KOPT-K1 (cell line): ENCODE data around the gene AQP6.
A peak's percentile ranks its signal among the peaks of the same experiment; 100 is the strongest.

ENCODE experiments used
- H3K27ac ChIP-seq: fragments of 200-600 bp; sonication (generic); 2 replicates; pipeline ENCODE4 v1.5.1; 2016; ENCODE audit warnings: antibody characterized with exemption, mild to moderate bottlenecking, low read depth, low read length; ENCODE audit not compliant: poor library complexity, severe bottlenecking
- H3K36me3 ChIP-seq: fragments of 200-600 bp; sonication (generic); 2 replicates; pipeline ENCODE4 v1.5.1; 2017; ENCODE audit warnings: antibody characterized with exemption, mild to moderate bottlenecking, low read length, moderate library complexity; ENCODE audit not compliant: insufficient read depth
- H3K9me3 ChIP-seq: fragments of 200-600 bp; sonication (generic); 2 replicates; pipeline ENCODE4 v1.5.1; 2017; ENCODE audit warnings: antibody characterized with exemption, low read length, mild to moderate bottlenecking; ENCODE audit not compliant: insufficient read depth, poor library complexity, severe bottlenecking

The AQP6 gene

DNA sequence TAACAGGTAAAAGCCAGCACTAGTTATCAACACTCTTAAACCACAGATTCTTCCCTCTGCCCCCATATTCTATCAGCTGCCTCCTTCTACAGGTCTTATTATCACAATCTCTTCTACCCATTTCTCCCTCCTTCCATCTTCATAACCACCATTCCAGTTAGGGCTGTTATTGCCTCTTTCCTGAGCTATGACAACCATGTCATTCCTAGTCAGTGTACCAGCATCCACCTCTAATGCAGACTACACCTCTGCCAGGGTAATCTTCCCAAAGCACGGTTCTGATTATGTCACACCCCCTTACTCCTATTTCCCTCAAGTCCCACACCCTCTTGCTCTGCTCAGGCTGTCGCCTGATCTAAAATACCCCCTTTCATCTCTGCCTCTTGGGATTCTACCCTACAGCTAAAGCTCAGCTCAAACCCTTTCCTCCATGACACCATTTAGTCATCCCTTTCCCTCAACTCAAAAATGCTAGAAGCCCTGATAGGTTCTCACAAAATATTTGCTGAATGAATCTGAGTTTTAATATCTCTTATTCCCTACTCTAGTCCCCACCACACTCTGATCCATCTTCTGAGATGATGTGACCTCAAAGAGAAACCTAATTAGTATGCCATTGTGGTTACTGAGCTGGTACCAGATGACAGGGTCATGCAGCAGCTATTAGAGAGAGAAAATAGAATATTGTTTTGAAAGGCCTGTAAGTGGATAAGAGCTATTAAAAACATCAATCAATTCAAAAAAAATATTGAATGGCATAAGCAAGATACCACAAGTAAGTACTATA, 40.8 kb downstream of the AQP6 start:
- peaks cover 93% of the 10 kb centered on the region for H3K36me3 ChIP-seq
- no peaks in the 10 kb centered on the region for H3K9me3 ChIP-seq
- H3K27ac ChIP-seq: no peak overlapping the region

DNA sequence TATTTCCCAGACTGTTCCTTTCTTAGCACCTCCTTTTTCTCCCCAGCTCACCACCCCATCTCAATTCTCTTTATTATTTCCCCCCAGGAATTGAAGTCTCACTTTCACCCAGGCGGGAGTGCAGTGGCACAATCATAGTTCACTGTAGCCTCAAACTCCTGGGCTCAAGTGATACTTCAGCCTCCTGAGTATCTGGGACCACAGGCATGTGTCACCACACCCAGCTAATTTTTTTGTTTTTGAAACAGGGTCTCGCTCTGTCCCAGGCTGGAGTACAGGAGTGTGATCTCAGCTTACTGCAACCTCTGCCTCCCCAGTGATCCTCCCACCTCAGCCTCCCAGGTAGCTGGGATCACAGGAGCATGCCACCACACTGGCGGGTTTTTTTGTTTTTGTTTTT, 41.6 kb downstream of the AQP6 start:
- Histone ChIP-seq H3K27ac (no peak overlapping the region), H3K36me3 (peaks cover 93% of the 10 kb centered on the region), H3K9me3 (no peaks in the 10 kb centered on the region)

DNA sequence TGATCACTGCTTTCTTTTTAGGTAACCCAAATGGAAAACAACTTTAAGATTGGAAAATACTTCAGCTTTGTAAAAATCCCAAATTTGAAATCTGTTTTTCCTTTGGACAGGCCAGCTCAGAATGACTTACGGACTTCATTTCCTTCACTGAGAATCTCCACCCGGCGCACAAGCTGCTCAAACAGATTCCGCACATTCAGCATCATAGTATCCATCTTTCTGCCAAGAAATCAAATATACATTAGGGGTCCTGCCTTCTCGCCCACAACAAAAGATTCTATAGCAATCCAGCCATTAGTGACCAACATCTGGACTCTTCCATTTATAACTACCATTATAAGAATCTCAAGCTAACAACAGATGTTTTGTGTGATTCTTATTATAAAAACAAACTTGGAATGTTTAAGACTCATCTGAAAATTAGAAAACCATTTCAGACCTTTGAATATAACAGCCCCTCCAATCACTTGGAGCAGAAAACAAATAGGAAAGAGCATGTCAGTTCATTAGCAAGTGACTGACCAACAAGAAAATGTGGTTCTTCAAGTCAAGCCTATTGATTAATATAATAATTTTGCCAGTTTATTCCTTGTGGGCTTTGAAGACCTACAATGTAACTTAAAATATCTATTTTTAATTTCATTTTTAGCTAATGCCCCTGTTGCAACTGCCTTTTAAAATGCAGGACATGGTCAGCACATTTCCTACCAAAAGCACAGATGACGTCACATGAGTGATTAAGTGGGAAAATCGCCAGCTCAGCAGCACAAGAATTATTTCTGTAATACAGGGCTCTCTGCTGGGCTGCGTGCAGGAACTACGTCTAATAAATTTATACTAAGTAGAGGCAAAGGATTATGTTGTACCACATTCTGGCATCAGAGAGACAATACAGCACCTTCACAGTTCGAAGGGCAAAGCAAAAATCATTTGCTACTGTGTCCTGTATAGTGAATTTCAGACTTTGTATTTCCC, 44.0 kb downstream of the AQP6 start:
- Histone ChIP-seq H3K36me3 (peaks cover 85% of the 10 kb centered on the region), H3K9me3 (no peaks in the 10 kb centered on the region), H3K27ac (no peak overlapping the region)

DNA sequence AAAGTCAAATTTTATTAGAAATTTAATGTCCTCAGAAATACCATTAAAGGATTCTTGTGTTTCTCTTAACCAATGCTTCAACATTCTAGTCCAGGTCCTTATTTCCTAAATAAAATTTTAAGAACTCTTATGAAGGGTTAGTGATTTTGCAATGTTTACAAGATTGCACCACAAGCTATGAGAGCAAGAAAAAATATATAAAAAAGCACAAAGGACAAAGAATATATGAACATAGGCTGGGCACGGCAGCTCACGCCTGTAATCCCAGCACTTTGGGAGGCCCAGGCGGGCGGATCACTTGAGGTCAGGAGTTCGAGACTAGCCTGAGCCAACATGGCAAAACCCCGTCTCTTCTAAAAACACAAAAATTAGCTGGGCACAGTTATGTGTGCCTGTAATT, 44.9 kb downstream of the AQP6 start:
- no peaks in the 10 kb centered on the region for H3K9me3 ChIP-seq
- H3K36me3 ChIP-seq: peaks cover 87% of the 10 kb centered on the region
- no peak overlapping the region for H3K27ac ChIP-seq

DNA sequence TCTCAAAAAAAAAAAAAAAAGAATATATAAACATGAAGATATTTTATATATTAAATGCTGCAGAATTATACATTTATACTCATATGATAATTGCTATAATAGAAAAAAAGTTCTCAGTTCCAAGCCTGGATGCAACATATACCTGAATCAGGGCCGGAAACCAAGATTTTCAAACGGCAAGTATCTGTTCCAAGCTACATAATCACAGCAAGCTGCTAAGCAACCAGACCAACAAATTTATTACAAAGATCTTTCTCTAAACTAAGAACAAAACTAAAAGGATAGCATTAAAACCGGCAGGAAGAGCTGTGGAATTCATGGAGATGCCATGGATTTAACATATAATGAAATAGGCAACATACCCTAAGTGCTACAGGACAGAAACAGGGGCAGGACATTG, 45.4 kb downstream of the AQP6 start:
- Histone ChIP-seq H3K36me3 (peaks cover 87% of the 10 kb centered on the region), H3K27ac (no peak overlapping the region), H3K9me3 (no peaks in the 10 kb centered on the region)

DNA sequence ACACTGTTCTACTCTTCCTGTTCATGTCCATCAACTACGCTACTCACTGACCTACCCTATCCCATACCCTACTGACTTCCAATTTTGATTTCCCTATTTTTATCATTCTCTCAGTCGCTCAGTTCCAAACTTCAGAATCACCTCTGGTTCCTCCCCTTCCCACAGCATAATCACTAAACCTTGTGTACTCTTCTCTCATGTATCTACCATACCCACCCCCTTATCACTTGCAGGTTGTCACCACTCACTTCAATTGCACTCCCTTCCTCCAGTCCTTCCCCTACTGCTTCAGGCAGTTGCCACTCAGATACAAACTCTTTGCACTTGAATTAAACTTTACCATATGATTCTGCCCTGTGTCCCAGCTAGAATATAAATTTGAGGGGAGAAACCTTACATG, 46.2 kb downstream of the AQP6 start:
- Histone ChIP-seq H3K27ac (no peak overlapping the region), H3K36me3 (peaks cover 86% of the 10 kb centered on the region), H3K9me3 (no peaks in the 10 kb centered on the region)

DNA sequence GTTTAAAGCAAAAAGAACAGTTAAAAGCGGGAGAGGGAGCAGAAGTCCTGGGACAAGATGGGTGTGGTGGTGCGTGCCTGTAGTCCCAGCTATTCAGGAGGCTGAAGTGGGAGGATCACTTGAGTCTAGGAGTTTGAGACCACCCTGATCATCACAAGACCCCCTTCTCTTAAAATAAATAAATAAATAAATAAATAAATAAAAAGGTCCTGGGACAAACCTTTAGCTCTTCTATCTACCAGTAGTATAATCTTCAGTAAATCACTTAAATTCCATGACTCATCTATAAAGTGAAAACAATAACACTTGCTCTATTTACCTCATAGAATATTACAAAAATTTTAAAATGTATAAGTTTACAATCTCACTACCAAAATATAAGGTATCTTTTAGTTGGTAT, 46.8 kb downstream of the AQP6 start:
- Histone ChIP-seq H3K36me3 (peaks cover 81% of the 10 kb centered on the region), H3K27ac (no peak overlapping the region), H3K9me3 (no peaks in the 10 kb centered on the region)

DNA sequence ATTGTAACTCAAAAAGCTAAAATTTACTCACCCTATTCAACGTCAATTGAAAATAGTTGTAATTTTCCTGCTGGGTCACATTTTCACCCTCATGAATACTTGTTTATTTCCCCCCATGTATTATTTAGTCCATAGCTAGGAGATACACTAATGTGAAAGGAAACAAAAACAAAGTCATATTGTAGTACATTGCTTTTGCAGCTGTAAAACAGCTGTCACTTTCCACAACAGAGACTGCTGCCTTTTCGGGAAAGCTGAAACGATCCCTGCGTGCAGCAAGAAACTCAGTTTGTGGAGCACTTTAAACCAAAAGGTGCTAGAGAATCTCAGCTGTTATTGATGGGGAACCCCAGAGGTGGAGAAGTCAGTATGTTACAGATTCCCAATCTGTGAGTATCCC, 48.3 kb downstream of the AQP6 start:
- H3K27ac ChIP-seq: no peak overlapping the region
- H3K36me3 ChIP-seq: peaks cover 66% of the 10 kb centered on the region
- H3K9me3 ChIP-seq: no peaks in the 10 kb centered on the region

DNA sequence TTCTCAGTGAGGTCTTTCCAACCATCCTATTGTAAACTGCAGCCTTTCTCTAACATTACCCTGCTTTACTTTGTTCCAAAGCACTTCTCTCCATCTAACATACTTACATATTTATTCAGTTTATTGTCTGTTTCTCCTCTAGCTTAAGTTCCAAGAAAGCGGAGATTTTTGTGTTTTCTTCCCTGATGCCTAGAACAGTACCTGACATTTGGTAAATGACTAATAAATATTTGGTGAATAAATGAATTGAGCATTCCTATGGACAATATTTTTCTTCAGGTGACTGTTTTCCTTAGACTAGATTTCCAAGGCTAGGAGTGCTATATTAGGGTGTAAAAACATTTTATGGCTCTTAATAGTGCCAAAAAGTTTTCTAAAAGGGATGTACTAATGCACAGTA, 50.2 kb downstream of the AQP6 start:
- H3K27ac ChIP-seq: no peak overlapping the region
- no peaks in the 10 kb centered on the region for H3K9me3 ChIP-seq
- peaks cover 48% of the 10 kb centered on the region for H3K36me3 ChIP-seq

DNA sequence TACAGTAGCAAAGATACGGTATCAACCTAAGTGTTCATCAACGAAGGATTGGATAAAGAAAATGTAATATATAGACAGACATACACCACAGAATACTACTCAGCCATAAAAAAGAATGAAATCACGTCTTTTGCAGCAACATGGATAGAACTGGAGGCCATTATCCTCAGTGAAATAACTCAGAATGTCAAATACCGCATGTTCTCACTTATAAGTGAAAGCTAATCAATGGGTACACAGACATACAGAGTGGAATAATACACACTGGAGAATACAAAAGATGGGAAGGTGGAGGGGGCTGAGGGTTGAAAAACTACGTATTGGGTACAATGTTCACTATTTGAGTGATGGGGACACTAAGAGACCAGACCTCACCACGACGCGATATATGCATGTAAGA, 51.5 kb downstream of the AQP6 start:
- H3K9me3 ChIP-seq: no peaks in the 10 kb centered on the region
- peak overlapping the region; percentile 86 for H3K27ac ChIP-seq

DNA sequence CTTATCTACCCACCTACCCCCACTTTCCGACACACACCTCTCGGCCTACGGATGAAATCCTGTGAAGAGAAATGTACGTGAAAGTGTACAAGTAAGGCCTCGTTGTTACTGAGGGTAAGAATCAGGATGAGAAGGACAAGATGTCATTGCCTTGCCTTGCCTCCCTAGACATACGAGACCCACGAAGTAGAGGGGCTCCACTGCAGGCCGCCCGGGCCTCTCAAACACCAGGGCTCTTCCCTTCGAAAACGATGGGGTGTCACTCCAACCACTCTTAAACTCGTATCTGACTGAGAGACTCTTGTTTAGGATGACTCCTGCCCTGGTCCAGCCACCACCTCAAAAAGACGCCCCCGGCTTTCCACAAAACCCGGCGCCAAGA, 52.0 kb downstream of the AQP6 start:
- Histone ChIP-seq H3K27ac (peak overlapping the region; percentile 86), H3K9me3 (no peaks in the 10 kb centered on the region), H3K36me3 (peaks cover 35% of the 10 kb centered on the region)

More for the DNA sequence above, 51.5 kb downstream of the AQP6 start:
- peaks cover 36% of the 10 kb centered on the region for H3K36me3 ChIP-seq

DNA sequence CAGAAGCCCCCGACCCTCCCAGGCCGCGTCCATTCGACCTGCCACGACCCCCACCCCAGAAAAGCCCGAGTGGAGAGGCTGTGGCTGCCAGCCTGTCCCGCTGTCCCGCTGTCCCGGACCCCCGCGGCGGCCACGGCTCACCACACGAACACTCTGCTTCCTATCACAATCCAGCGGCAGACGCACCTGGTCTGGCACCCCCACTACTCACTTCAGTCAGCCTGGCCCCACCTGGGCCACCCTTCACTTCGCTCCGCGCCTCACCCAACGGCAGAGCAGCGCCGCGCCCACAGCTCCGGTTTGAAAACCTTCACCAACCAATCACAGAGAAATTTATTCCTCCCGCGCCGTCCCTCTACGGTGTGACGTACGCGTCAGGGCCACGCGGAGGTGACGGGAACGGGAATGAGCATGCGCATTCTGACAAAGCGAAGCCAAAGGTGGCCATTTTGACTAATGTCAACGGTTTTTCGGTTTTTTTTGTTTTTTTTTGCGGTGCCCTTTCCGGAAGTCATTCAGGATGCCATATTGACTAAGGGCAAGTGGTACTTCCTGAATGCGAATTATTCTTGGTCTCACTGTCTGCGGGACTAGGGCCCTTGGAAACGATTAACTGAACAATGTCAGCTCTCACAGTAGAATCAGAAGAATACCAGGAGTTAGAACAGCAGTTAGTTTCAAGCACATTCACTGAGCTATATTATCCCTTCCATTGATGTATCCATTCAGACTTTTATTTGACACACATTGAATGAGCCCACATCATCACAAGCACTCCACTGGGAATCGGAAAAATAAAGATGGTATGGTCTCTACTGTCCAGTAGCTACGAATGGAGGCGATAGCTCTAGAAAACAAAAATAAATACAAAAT, 52.7 kb downstream of the AQP6 start, which contains the start of gene RACGAP1:
Gene RACGAP1, minus strand, starts transcription at position 308 of the 873 bp plus-strand sequence. CDS start 8,779 bp downstream, outside the sequence.
- Histone ChIP-seq H3K9me3 (no peaks in the 10 kb centered on the region), H3K27ac (peak within 1 kb of the TSS; percentile 86), H3K36me3 (peaks cover 35% of the 10 kb centered on the region)

DNA sequence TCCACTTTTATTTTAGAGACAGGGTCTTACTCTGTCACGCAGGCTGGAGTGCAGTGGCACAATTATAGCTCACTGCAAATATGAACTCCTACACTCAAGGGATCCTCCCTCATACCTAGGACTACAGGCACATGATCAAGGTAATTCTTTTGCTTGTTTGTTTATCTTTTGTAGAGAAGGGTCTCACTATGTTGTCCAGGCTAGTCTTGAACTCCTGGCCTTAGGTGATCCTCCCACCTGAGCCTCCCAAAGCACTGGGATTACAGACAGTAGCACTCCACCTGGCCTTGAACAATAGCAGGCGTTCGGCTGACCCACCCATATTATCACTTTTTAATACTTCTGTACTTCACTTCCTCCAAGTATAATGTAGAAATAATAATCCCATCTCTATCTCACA, 53.9 kb downstream of the AQP6 start:
- H3K27ac ChIP-seq: no peak overlapping the region
- H3K36me3 ChIP-seq: peaks cover 22% of the 10 kb centered on the region

More for the DNA sequence above, 53.9 kb downstream of the AQP6 start:
- no peaks in the 10 kb centered on the region for H3K9me3 ChIP-seq
